Glutamatergic neuron (in vitro differentiated cells): Measurements from ENCODE around the gene SH3BGRL. TPM values are rescaled to one million over a fixed set of nuclear protein-coding genes. Genes with fewer than 3 reads are reported as not detected.

Source experiments
- DNase-seq: peaks from one replicate; pipeline ENCODE4 v3.0.0; 2022
- H3K27ac Mint-ChIP-seq: one replicate; pipeline ENCODE4 v1.8.0; 2020; ENCODE audit warnings: mild to moderate bottlenecking, mixed read lengths, inconsistent platforms; ENCODE audit not compliant: unreplicated experiment
- H3K27me3 Mint-ChIP-seq: one replicate; pipeline ENCODE4 v1.8.0; 2020; ENCODE audit warnings: mild to moderate bottlenecking, moderate library complexity, mixed read lengths, inconsistent platforms; ENCODE audit not compliant: unreplicated experiment
- H3K36me3 Mint-ChIP-seq: one replicate; pipeline ENCODE4 v1.8.0; 2020; ENCODE audit warnings: mild to moderate bottlenecking, mixed read lengths, inconsistent platforms; ENCODE audit not compliant: unreplicated experiment
- H3K4me1 Mint-ChIP-seq: one replicate; pipeline ENCODE4 v1.8.0; 2020; ENCODE audit warnings: mild to moderate bottlenecking, low read depth, mixed read lengths, inconsistent platforms; ENCODE audit not compliant: unreplicated experiment
- H3K4me3 Mint-ChIP-seq: one replicate; pipeline ENCODE4 v1.8.0; 2020; ENCODE audit warnings: mild to moderate bottlenecking, mixed read lengths, inconsistent platforms; ENCODE audit not compliant: unreplicated experiment
- H3K9me3 Mint-ChIP-seq: one replicate; pipeline ENCODE4 v1.8.0; 2020; ENCODE audit warnings: mild to moderate bottlenecking, moderate library complexity, mixed read lengths, inconsistent platforms; ENCODE audit not compliant: unreplicated experiment
- CTCF ChIP-seq: fragments of 200-600 bp; sonication (generic); IDR thresholded peaks from one replicate; pipeline ENCODE4 v1.5.0; 2021; ENCODE audit not compliant: partially characterized antibody, unreplicated experiment
- total RNA-seq: library from RNA; stranded (reverse); fragmentation: NEBNext Ultra II Directional; extraction: Animal tissue kit (Norgen Biotek cat#: 25700); gene quantifications from one replicate; pipeline ENCODE4 v1.2.1, GENCODE V29; 2021; ENCODE audit not compliant: unreplicated experiment

SH3BGRL gene
- total RNA-seq, 1 donor from 2014 or later = 51.4 TPM

GRCh38 chrX:81201071-81201470 is 831 bp upstream of the SH3BGRL start:
- Mint-ChIP-seq H3K4me1 (peaks cover 4% of the 10 kb centered on the region), H3K27ac (peak overlapping the region; percentile 99), H3K27me3 (no peaks in the 10 kb centered on the region), H3K4me3 (peak overlapping the region; percentile 100), H3K36me3 (no peaks in the 10 kb centered on the region), H3K9me3 (peaks cover 6% of the 10 kb centered on the region)
- no peak for TF ChIP-seq CTCF
- DNase-seq = no peak

- H3K36me3 Mint-ChIP-seq = no peaks in the 10 kb centered on the region
- H3K9me3 Mint-ChIP-seq = peaks cover 6% of the 10 kb centered on the region
- peak overlapping the region; percentile 100 for H3K4me3 Mint-ChIP-seq
- TF ChIP-seq CTCF = no peak
- peaks cover 4% of the 10 kb centered on the region for H3K4me1 Mint-ChIP-seq
- H3K27ac Mint-ChIP-seq = peak overlapping the region; percentile 99
- DNase-seq = no peak
- no peaks in the 10 kb centered on the region for H3K27me3 Mint-ChIP-seq
Measured at GRCh38 chrX:81202456-81202819, 536 bp downstream of the SH3BGRL start.

- no peaks in the 10 kb centered on the region for H3K36me3 Mint-ChIP-seq
- H3K9me3 Mint-ChIP-seq = peaks cover 6% of the 10 kb centered on the region
- no peak for TF ChIP-seq CTCF
- H3K4me1 Mint-ChIP-seq = peaks cover 6% of the 10 kb centered on the region
- H3K27me3 Mint-ChIP-seq = no peaks in the 10 kb centered on the region
- H3K4me3 Mint-ChIP-seq = peak overlapping the region; percentile 100
- H3K27ac Mint-ChIP-seq = peak overlapping the region; percentile 99
- DNase-seq = no peak
Measured at GRCh38 chrX:81202943-81203342, 1.0 kb downstream of the SH3BGRL start.

GRCh38 chrX:81205551-81205950 is 3.6 kb downstream of the SH3BGRL start:
- peaks cover 5% of the 10 kb centered on the region for H3K9me3 Mint-ChIP-seq
- no peaks in the 10 kb centered on the region for H3K27me3 Mint-ChIP-seq
- no peak overlapping the region for H3K4me3 Mint-ChIP-seq
- peaks cover 6% of the 10 kb centered on the region for H3K4me1 Mint-ChIP-seq
- no peak overlapping the region for H3K27ac Mint-ChIP-seq
- no peak for DNase-seq
- no peak for TF ChIP-seq CTCF
- H3K36me3 Mint-ChIP-seq = no peaks in the 10 kb centered on the region

- Mint-ChIP-seq H3K36me3 (no peaks in the 10 kb centered on the region), H3K27me3 (no peaks in the 10 kb centered on the region), H3K9me3 (peaks cover 5% of the 10 kb centered on the region), H3K4me3 (no peak overlapping the region), H3K27ac (no peak overlapping the region), H3K4me1 (peaks cover 6% of the 10 kb centered on the region)
- TF ChIP-seq CTCF = no peak
- no peak for DNase-seq
Measured at GRCh38 chrX:81206476-81206875, 4.6 kb downstream of the SH3BGRL start.
